ENCODE data around the gene OPRL1.
"Not testable (repeated sequence)": the region's sequence is repeated elsewhere in the genome, so short reads cannot be mapped to it uniquely, and the experiment has no call there.

The OPRL1 gene

GRCh38 chr20:64082820-64083377 lies 3.0 kb downstream of the OPRL1 start:
- Histone ChIP-seq H3K4me3 (ENCODE audit: low read length in 2 of 2) (peak overlapping the region in 1 of 2 donors; percentile 69), H3K4me1 (ENCODE audit: control insufficient read depth, insufficient read depth, low read length) (peaks cover 34% of the 10 kb centered on the region), H3K27ac (ENCODE audit: low read length) (no peak overlapping the region), H3K9ac (ENCODE audit: low read length in 2 of 2) (no peak overlapping the region), H3K36me3 (ENCODE audit: control insufficient read depth in 2 of 2, insufficient read depth in 2 of 2, low read length in 2 of 2) (no peaks in the 10 kb centered on the region), H3K27me3 (ENCODE audit: control insufficient read depth in 1 of 2, insufficient read depth in 2 of 2, low read length in 2 of 2) (peaks cover 18 to 30% of the 10 kb centered on the region in 2 donors), H3K9me3 (ENCODE audit: control insufficient read depth in 2 of 2, low read length in 2 of 2) (peaks cover 0 to 3% of the 10 kb centered on the region in 2 donors)

- Histone ChIP-seq H3K9me3 (ENCODE audit: control insufficient read depth in 2 of 2, low read length in 2 of 2) (peaks cover 0 to 3% of the 10 kb centered on the region in 2 donors), H3K4me3 (ENCODE audit: low read length in 2 of 2) (peak overlapping the region; percentile 31 to 69), H3K9ac (ENCODE audit: low read length in 2 of 2) (no peak overlapping the region), H3K4me1 (ENCODE audit: control insufficient read depth, insufficient read depth, low read length) (peaks cover 31% of the 10 kb centered on the region), H3K36me3 (ENCODE audit: control insufficient read depth in 2 of 2, insufficient read depth in 2 of 2, low read length in 2 of 2) (no peaks in the 10 kb centered on the region), H3K27ac (ENCODE audit: low read length) (no peak overlapping the region), H3K27me3 (ENCODE audit: control insufficient read depth in 1 of 2, insufficient read depth in 2 of 2, low read length in 2 of 2) (peaks cover 19 to 30% of the 10 kb centered on the region in 2 donors)
These were observed 3.5 kb downstream of the OPRL1 start for GRCh38 chr20:64083378-64083803.

GRCh38 chr20:64083804-64084684 lies 4.2 kb downstream of the OPRL1 start, which contains the start of gene LKAAEAR1:
Gene LKAAEAR1, minus strand, starts transcription at chr20:64084398. Its CDS starts 179 bp downstream, at chr20:64084219.
- peaks cover 0 to 3% of the 10 kb centered on the region in 2 donors for H3K9me3 ChIP-seq (ENCODE audit: control insufficient read depth in 2 of 2, low read length in 2 of 2)
- peak within 1 kb of the TSS; percentile 31 to 69 for H3K4me3 ChIP-seq (ENCODE audit: low read length in 2 of 2)
- peaks cover 25% of the 10 kb centered on the region for H3K4me1 ChIP-seq (ENCODE audit: control insufficient read depth, insufficient read depth, low read length)
- no peak within 1 kb of the TSS for H3K9ac ChIP-seq (ENCODE audit: low read length in 2 of 2)
- no peaks in the 10 kb centered on the region for H3K36me3 ChIP-seq (ENCODE audit: control insufficient read depth in 2 of 2, insufficient read depth in 2 of 2, low read length in 2 of 2)
- peaks cover 23 to 30% of the 10 kb centered on the region in 2 donors for H3K27me3 ChIP-seq (ENCODE audit: control insufficient read depth in 1 of 2, insufficient read depth in 2 of 2, low read length in 2 of 2)
- H3K27ac ChIP-seq (ENCODE audit: low read length) = no peak within 1 kb of the TSS

GRCh38 chr20:64084685-64085152 lies 4.8 kb downstream of the OPRL1 start:
- Histone ChIP-seq H3K27ac (ENCODE audit: low read length) (no peak overlapping the region), H3K4me3 (ENCODE audit: low read length in 2 of 2) (no peak overlapping the region), H3K27me3 (ENCODE audit: control insufficient read depth in 1 of 2, insufficient read depth in 2 of 2, low read length in 2 of 2) (peaks cover 28 to 30% of the 10 kb centered on the region in 2 donors), H3K9ac (ENCODE audit: low read length in 2 of 2) (no peak overlapping the region), H3K36me3 (ENCODE audit: control insufficient read depth in 2 of 2, insufficient read depth in 2 of 2, low read length in 2 of 2) (no peaks in the 10 kb centered on the region), H3K9me3 (ENCODE audit: control insufficient read depth in 2 of 2, low read length in 2 of 2) (peaks cover 0 to 3% of the 10 kb centered on the region in 2 donors), H3K4me1 (ENCODE audit: control insufficient read depth, insufficient read depth, low read length) (peaks cover 20% of the 10 kb centered on the region)

GRCh38 chr20:64086801-64087200 lies 6.9 kb downstream of the OPRL1 start:
- Histone ChIP-seq H3K9me3 (ENCODE audit: control insufficient read depth in 2 of 2, low read length in 2 of 2) (peaks cover 0 to 3% of the 10 kb centered on the region in 2 donors), H3K9ac (ENCODE audit: low read length in 2 of 2) (no peak overlapping the region), H3K27me3 (ENCODE audit: control insufficient read depth in 1 of 2, insufficient read depth in 2 of 2, low read length in 2 of 2) (peaks cover 28 to 30% of the 10 kb centered on the region in 2 donors), H3K4me3 (ENCODE audit: low read length in 2 of 2) (no peak overlapping the region), H3K27ac (ENCODE audit: low read length) (no peak overlapping the region), H3K36me3 (ENCODE audit: control insufficient read depth in 2 of 2, insufficient read depth in 2 of 2, low read length in 2 of 2) (no peaks in the 10 kb centered on the region), H3K4me1 (ENCODE audit: control insufficient read depth, insufficient read depth, low read length) (peaks cover 20% of the 10 kb centered on the region)

- Histone ChIP-seq H3K27me3 (ENCODE audit: control insufficient read depth in 1 of 2, insufficient read depth in 2 of 2, low read length in 2 of 2) (peaks cover 29% of the 10 kb centered on the region in 2 donors), H3K4me1 (ENCODE audit: control insufficient read depth, insufficient read depth, low read length) (peaks cover 18% of the 10 kb centered on the region)
- not testable (repeated sequence) for H3K9me3 ChIP-seq (ENCODE audit: control insufficient read depth in 2 of 2, low read length in 2 of 2); H3K4me3 ChIP-seq (ENCODE audit: low read length in 2 of 2); H3K27ac ChIP-seq (ENCODE audit: low read length); H3K36me3 ChIP-seq (ENCODE audit: control insufficient read depth in 2 of 2, insufficient read depth in 2 of 2, low read length in 2 of 2); H3K9ac ChIP-seq (ENCODE audit: low read length in 2 of 2)
These were observed 7.4 kb downstream of the OPRL1 start for GRCh38 chr20:64087226-64087825.

- Histone ChIP-seq H3K4me1 (ENCODE audit: control insufficient read depth, insufficient read depth, low read length) (peaks cover 10% of the 10 kb centered on the region), H3K27me3 (ENCODE audit: control insufficient read depth in 1 of 2, insufficient read depth in 2 of 2, low read length in 2 of 2) (peaks cover 29% of the 10 kb centered on the region in 2 donors)
- not testable (repeated sequence) for H3K4me3 ChIP-seq (ENCODE audit: low read length in 2 of 2); H3K9me3 ChIP-seq (ENCODE audit: control insufficient read depth in 2 of 2, low read length in 2 of 2); H3K36me3 ChIP-seq (ENCODE audit: control insufficient read depth in 2 of 2, insufficient read depth in 2 of 2, low read length in 2 of 2); H3K27ac ChIP-seq (ENCODE audit: low read length); H3K9ac ChIP-seq (ENCODE audit: low read length in 2 of 2)
These were observed 8.7 kb downstream of the OPRL1 start for GRCh38 chr20:64088586-64088985.

- Histone ChIP-seq H3K9ac (ENCODE audit: low read length in 2 of 2) (no peak overlapping the region), H3K9me3 (ENCODE audit: control insufficient read depth in 2 of 2, low read length in 2 of 2) (peaks cover 0 to 3% of the 10 kb centered on the region in 2 donors)
These were observed 10.3 kb downstream of the OPRL1 start for GRCh38 chr20:64090165-64090564.

GRCh38 chr20:64091340-64091739 lies 11.5 kb downstream of the OPRL1 start:
- no peak overlapping the region for H3K4me3 ChIP-seq (ENCODE audit: low read length in 2 of 2)
- peaks cover 14 to 20% of the 10 kb centered on the region in 2 donors for H3K27me3 ChIP-seq (ENCODE audit: control insufficient read depth in 1 of 2, insufficient read depth in 2 of 2, low read length in 2 of 2)
- H3K27ac ChIP-seq (ENCODE audit: low read length) = no peak overlapping the region
- H3K9ac ChIP-seq (ENCODE audit: low read length in 2 of 2) = no peak overlapping the region
- H3K36me3 ChIP-seq (ENCODE audit: control insufficient read depth in 2 of 2, insufficient read depth in 2 of 2, low read length in 2 of 2) = no peaks in the 10 kb centered on the region
- H3K4me1 ChIP-seq (ENCODE audit: control insufficient read depth, insufficient read depth, low read length) = no peaks in the 10 kb centered on the region
- peaks cover 0 to 3% of the 10 kb centered on the region in 2 donors for H3K9me3 ChIP-seq (ENCODE audit: control insufficient read depth in 2 of 2, low read length in 2 of 2)

More at GRCh38 chr20:64090165-64090564, 10.3 kb downstream of the OPRL1 start:
- H3K4me1 ChIP-seq (ENCODE audit: control insufficient read depth, insufficient read depth, low read length) = no peaks in the 10 kb centered on the region
- H3K27me3 ChIP-seq (ENCODE audit: control insufficient read depth in 1 of 2, insufficient read depth in 2 of 2, low read length in 2 of 2) = peaks cover 15 to 19% of the 10 kb centered on the region in 2 donors
- H3K27ac ChIP-seq (ENCODE audit: low read length) = no peak overlapping the region
- no peak overlapping the region for H3K4me3 ChIP-seq (ENCODE audit: low read length in 2 of 2)
- H3K36me3 ChIP-seq (ENCODE audit: control insufficient read depth in 2 of 2, insufficient read depth in 2 of 2, low read length in 2 of 2) = no peaks in the 10 kb centered on the region

GRCh38 chr20:64091770-64092169 lies 11.9 kb downstream of the OPRL1 start:
- Histone ChIP-seq H3K4me3 (ENCODE audit: low read length in 2 of 2) (no peak overlapping the region), H3K27ac (ENCODE audit: low read length) (no peak overlapping the region), H3K4me1 (ENCODE audit: control insufficient read depth, insufficient read depth, low read length) (no peaks in the 10 kb centered on the region), H3K27me3 (ENCODE audit: control insufficient read depth in 1 of 2, insufficient read depth in 2 of 2, low read length in 2 of 2) (peaks cover 15 to 22% of the 10 kb centered on the region in 2 donors), H3K36me3 (ENCODE audit: control insufficient read depth in 2 of 2, insufficient read depth in 2 of 2, low read length in 2 of 2) (no peaks in the 10 kb centered on the region), H3K9ac (ENCODE audit: low read length in 2 of 2) (no peak overlapping the region), H3K9me3 (ENCODE audit: control insufficient read depth in 2 of 2, low read length in 2 of 2) (peaks cover 0 to 3% of the 10 kb centered on the region in 2 donors)
